Activated T-helper 1 cell treated with Interleukin-2 at 50 U/mL for 16 hours (primary cell): ENCODE results near the gene PFKP.
"Not testable (repeated sequence)": the region's sequence is repeated elsewhere in the genome, so short reads cannot be mapped to it uniquely, and the experiment has no call there.

Experiments used
- DNase-seq: peaks from one replicate; pipeline ENCODE4 v3.0.0-alpha.2; 2020; ENCODE audit warnings: low read depth

PFKP gene

GRCh38 chr10:3047596-3047995, 19.8 kb upstream of the PFKP start:
- no peak for DNase-seq

GRCh38 chr10:3048119-3049019, 19.0 kb upstream of the PFKP start:
- no peak for DNase-seq

- DNase-seq, result no peak
Observed at GRCh38 chr10:3051692-3052091, 15.7 kb upstream of the PFKP start.

- no peak for DNase-seq
Observed at GRCh38 chr10:3053155-3053554, 14.2 kb upstream of the PFKP start.

- DNase-seq, result no peak
Observed at GRCh38 chr10:3054183-3054850, 13.0 kb upstream of the PFKP start.

- no peak for DNase-seq
Observed at GRCh38 chr10:3054851-3055199, 12.5 kb upstream of the PFKP start.

GRCh38 chr10:3056280-3057037, 10.9 kb upstream of the PFKP start:
- DNase-seq, result no peak

GRCh38 chr10:3057946-3058345, 9.4 kb upstream of the PFKP start:
- no peak for DNase-seq

- DNase-seq, result no peak
Observed at GRCh38 chr10:3059974-3060373, 7.4 kb upstream of the PFKP start.

GRCh38 chr10:3060481-3060889, 6.9 kb upstream of the PFKP start:
- DNase-seq, result no peak

- not testable (repeated sequence) for DNase-seq
Observed at GRCh38 chr10:3061323-3061898, 5.9 kb upstream of the PFKP start.

- DNase-seq, result no peak
Observed at GRCh38 chr10:3062502-3063186, 4.7 kb upstream of the PFKP start.

GRCh38 chr10:3064423-3064822, 2.9 kb upstream of the PFKP start:
- no peak for DNase-seq

- no peak for DNase-seq
Observed at GRCh38 chr10:3065622-3066021, 1.7 kb upstream of the PFKP start.

- DNase-seq, result no peak
Observed at GRCh38 chr10:3066317-3067117, 831 bp upstream of the PFKP start.

GRCh38 chr10:3067859-3068179, 471 bp downstream of the PFKP start:
- no peak for DNase-seq

GRCh38 chr10:3068201-3068967, 1.0 kb downstream of the PFKP start:
- DNase-seq, result peak; percentile 36

GRCh38 chr10:3068968-3069737, 1.8 kb downstream of the PFKP start:
- DNase-seq, result no peak

GRCh38 chr10:3069876-3070275, 2.5 kb downstream of the PFKP start:
- DNase-seq, result no peak
